ENCODE results near the gene CCDC88B.
"Not testable (repeated sequence)": the region's sequence is repeated elsewhere in the genome, so short reads cannot be mapped to it uniquely, and the experiment has no call there.

The CCDC88B gene

DNA sequence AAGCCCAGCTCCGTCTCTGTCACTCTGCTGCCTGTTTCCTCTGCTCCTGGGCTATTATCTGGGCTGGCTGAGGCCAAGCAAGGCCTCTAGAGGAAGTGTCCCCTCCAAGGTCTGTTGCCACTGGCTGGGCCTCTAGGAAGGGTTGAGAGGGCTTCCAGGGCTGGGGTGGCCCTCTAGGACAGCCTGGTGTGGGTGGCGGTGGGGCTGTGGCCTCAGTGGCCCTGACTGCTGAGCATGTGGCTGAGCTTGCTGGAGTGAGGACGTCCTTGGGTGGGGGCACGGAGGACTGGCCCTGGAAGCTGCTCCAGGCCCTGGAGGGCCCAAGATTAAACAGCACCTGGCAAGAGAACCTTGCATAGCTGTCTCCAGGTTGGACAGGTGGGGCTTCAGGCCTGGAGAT lies 16.0 kb upstream of the CCDC88B start:
- not testable (repeated sequence) for DNase-seq

GRCh38 chr11:64324692-64325469 lies 15.1 kb upstream of the CCDC88B start:
- no peak for DNase-seq

DNA sequence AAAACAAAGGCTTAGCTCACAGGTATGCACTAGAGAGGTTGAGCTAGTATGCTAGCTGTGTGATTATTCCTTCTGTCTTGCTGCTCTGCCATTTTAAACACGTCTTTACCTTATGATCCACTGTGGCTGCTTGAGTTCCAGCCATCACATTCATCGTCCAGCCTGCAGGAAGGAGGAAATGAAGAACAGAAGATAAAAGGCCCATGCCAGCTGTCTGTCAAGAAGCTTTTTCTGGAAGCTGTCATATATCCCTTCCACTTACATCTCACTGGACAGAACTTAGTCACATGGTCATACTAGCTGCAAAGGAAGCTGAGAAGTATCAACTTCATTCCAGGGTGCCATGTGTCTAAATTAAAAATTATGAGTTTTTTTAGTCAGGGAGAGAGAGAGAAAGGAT lies 12.6 kb upstream of the CCDC88B start:
- DNase-seq: no peak

DNA sequence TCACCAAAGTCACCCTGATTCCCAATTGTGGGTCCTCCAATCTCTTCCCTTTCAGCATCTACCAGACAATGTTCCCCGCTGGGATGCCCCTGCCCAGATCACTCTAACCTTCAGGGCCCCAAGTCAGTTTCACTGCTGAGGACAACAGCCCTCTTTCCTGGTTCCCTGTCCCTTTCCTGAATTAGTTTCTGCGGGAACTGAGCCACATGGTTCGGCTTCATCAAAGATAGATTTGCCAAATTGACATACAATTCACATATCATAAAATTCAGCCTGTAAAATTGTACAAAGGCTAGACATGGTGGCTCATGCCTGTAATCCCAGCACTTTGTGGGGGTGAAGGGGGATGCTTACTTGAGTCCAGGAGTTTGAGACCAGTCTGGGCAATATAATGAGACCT lies 12.0 kb upstream of the CCDC88B start:
- no peak for DNase-seq

GRCh38 chr11:64330888-64331287 lies 9.1 kb upstream of the CCDC88B start:
- DNase-seq: no peak

GRCh38 chr11:64331569-64332371 lies 8.2 kb upstream of the CCDC88B start:
- DNase-seq: peak; percentile 82

DNA sequence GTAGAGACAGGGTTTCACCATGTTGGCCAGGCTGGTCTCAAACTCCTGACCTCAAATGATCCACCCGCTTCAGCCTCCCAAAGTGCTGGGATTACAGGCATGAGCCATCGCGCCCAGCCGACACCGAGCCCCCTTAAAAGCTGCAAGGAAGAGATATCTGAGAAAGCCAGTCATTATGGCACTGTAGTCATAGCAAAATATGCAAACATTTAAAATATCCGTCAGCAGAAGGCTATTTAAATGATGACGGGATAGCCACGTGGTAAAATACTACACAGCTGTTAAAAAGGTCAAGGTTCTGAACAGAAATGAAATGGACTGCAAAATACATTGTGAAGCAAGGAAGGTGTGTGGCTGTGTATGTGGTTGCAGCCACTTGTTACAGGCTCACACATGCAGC lies 6.4 kb upstream of the CCDC88B start:
- DNase-seq: no peak

GRCh38 chr11:64334764-64335735 lies 5.0 kb upstream of the CCDC88B start:
- peak; percentile 96 for DNase-seq

GRCh38 chr11:64337538-64338249 lies 2.3 kb upstream of the CCDC88B start:
- DNase-seq: no peak

GRCh38 chr11:64338716-64339115 lies 1.3 kb upstream of the CCDC88B start:
- no peak for DNase-seq

- no peak for DNase-seq
Measured at GRCh38 chr11:64339286-64339685, 718 bp upstream of the CCDC88B start.

DNA sequence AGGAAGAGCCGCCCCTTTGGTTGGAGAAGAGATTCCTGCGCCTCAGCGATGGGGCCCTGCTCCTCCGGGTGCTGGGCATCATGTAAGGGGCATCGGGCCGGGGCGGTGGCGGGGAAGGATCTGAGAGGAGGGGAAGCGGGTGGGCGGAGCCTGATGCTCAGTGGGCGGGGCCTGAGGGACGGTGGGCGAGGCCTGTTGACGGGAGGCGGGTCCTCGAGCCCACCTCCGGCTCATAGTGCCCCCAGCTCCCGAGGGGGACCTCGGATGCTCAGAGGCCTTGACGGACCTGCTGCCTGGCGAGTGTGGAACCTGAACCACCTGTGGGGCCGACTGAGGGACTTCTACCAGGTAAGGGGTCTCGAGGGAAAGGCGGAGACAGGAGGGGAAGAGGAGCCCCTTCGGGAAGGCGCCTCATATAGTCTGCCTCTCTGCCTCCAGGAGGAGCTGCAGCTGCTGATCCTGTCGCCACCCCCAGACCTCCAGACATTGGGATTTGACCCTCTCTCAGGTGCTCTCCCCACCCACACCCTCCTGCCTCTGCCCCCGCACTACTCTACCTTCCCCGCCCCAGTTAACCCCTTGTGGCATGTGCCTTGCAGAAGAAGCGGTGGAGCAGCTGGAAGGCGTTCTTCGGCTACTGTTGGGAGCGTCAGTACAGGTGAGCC lies 799 bp downstream of the CCDC88B start:
- DNase-seq: no peak

GRCh38 chr11:64341429-64341828 lies 1.4 kb downstream of the CCDC88B start:
- DNase-seq: no peak

GRCh38 chr11:64341851-64342791 lies 2.1 kb downstream of the CCDC88B start:
- DNase-seq: peak; percentile 83

GRCh38 chr11:64342869-64343745 lies 3.1 kb downstream of the CCDC88B start:
- DNase-seq: no peak

DNA sequence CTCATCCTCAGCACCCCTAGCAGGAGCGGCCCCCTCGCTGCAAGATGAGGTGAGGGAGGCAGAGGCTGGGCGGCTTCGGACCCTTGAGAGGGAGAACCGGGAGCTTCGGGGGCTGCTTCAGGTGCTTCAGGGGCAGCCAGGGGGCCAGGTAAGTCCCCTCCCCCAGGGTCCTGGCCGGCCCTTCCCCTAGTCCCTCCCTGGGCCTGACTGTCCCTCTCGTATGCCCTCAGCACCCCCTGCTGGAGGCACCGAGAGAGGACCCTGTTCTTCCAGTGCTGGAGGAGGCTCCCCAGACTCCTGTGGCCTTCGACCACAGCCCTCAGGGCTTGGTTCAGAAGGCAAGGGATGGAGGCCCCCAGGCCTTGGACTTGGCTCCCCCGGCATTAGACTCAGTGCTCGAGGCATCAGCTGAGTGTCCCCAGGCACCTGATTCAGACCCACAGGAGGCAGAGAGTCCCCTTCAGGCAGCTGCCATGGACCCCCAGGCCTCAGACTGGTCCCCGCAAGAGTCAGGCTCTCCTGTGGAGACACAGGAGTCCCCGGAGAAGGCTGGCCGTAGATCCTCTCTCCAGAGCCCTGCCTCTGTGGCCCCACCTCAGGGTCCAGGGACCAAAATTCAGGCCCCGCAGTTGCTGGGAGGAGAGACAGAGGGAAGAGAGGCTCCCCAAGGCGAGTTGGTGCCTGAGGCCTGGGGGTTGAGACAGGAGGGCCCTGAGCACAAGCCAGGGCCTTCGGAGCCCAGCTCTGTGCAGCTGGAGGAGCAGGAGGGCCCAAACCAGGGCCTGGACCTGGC lies 4.0 kb downstream of the CCDC88B start:
- DNase-seq: no peak

GRCh38 chr11:64344787-64345186 lies 4.8 kb downstream of the CCDC88B start:
- DNase-seq: no peak

DNA sequence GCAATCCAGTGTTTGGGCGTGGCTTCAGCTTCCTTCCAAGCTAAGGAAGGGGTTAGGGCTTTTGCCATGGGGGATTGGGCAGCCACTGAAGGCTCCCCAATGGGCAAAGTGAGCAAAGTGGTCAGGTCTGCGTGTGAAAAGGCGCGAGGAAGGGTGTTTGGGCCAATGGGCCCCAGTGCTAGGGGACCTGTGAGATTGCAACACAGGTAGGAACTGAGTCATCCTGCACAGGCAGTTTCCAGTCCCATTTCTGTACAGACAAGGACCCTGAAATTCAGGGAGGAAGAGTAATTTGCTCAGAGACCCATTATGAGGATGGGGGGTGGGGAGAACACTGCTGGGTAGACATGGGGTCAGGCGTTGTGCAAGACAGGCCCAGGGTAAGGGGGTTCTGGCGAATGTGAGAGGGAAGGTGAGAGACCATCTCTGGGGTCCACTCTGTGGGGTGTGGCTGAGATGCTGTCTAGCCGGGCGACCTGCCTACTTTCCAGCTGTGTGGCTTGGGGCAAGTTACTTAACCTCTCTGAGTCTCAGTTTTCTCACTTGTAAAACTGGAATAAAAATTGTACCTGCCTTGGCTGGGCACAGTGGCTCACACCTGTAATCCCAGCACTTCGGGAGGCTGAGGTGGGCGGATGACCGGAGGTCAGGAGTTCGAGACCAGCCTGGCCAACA lies 7.3 kb downstream of the CCDC88B start:
- DNase-seq: no peak

All from fibroblast of skin of abdomen (primary cell).